ENCODE results near the gene UGT2B10.
"Not testable (repeated sequence)": the region's sequence is repeated elsewhere in the genome, so short reads cannot be mapped to it uniquely, and the experiment has no call there.

The UGT2B10 gene

GRCh38 chr4:68815617-68816409, at the start of gene UGT2B10:
TSS of gene UGT2B10 (plus strand) at chr4:68815994. CDS start at chr4:68816020, 26 bp downstream.
- DNase-seq (ENCODE audit: low spot score) = not testable (repeated sequence)

- DNase-seq (ENCODE audit: low spot score) = not testable (repeated sequence)
Measured at GRCh38 chr4:68771836-68772235, 44.0 kb upstream of the UGT2B10 start.

DNA sequence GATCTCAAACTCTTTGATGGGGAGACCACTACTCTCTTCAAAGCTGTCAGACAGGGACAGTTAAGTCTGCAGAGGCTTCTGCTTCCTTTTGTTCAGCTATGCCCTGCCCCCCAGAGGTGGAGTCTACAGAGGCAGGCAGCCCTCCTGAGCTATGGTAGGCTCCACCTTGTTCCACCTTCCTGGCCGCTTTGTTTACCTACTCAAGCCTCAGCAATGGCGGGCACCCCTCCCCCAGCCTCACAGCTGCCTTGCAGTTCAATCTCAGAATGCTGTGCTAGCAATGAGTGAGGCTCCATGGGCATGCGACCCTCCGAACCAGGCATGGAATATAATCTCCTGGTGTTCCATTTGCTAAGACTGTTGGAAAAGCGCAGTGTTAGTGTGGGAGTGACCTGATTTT, 42.1 kb upstream of the UGT2B10 start:
- no peak for DNase-seq (ENCODE audit: low spot score)

- no peak for DNase-seq (ENCODE audit: low spot score)
Measured at GRCh38 chr4:68780232-68780631, 35.6 kb upstream of the UGT2B10 start.

- DNase-seq (ENCODE audit: low spot score) = no peak
Measured at GRCh38 chr4:68797048-68797447, 18.7 kb upstream of the UGT2B10 start.

DNA sequence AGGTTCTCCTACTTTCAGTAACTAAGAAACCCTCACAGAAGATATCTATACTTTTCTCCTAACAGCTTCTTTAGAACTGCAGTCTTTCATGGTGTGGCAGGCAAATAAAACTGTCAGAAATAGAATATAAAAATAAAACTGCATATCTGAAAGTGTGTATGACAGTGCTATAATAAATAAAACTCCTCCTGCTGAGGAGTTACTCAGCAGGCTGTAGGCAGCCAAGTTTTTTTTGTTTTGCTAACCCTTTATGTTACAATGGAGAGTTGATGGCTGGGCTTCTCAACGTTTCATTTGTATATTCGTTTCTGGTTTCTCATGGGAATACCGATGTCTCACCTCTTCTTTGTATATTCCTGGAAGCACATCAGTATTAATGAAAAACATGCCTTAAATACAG, 18.2 kb upstream of the UGT2B10 start:
- no peak for DNase-seq (ENCODE audit: low spot score)

DNA sequence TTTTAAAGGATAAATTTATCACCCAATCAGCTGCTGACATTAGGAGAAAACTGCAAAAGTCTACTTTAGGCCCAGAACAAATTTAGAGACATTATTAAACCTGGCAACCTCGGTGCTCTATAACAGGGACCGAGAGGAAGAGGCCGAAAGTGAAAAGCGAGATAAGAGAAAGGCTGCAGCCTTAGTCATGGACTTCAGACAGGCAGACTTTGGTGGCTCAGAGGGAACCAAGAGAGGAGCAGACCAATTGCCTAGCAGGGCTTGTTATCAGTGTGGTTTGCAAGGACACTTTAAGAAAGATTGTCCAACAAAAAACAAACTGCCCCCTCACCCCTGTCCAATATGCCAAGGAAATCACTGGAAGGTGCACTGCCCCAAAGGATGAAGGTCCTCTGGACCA, 12.8 kb upstream of the UGT2B10 start:
- no peak for DNase-seq (ENCODE audit: low spot score)

GRCh38 chr4:68808060-68808459, 7.7 kb upstream of the UGT2B10 start:
- DNase-seq (ENCODE audit: low spot score) = no peak

- no peak for DNase-seq (ENCODE audit: low spot score)
Measured at GRCh38 chr4:68810919-68811318, 4.9 kb upstream of the UGT2B10 start.

DNA sequence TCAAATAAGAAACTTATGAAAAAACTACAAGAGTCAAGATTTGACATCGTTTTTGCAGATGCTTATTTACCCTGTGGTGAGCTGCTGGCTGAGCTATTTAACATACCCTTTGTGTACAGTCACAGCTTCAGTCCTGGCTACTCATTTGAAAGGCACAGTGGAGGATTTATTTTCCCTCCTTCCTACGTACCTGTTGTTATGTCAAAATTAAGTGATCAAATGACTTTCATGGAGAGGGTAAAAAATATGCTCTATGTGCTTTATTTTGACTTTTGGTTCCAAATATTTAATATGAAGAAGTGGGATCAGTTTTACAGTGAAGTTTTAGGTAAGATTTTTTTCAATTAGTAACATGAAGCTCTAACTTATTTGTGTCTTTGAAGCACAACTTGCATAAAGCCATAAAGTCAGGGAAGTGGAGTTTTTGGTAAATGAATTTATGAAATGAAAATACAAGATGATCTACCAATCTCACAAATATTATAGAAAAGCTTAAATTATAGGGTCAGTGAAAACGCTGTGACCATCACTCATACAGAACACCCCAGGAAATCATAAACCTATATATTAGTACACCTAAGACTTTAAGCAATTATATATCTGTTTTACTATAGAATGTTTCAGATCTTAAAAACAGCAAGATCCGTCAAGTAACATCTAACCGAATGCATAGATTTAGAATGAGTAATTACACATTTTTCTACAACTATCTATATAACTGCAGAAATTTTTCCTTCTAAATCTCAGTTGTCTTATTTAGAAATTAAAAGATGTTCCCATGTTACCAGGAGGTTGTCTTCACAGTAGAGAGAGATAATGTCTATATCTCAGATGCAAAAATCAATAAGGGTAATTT, 844 bp downstream of the UGT2B10 start:
- DNase-seq (ENCODE audit: low spot score) = not testable (repeated sequence)

GRCh38 chr4:68817386-68817785, 1.6 kb downstream of the UGT2B10 start:
- no peak for DNase-seq (ENCODE audit: low spot score)

GRCh38 chr4:68818030-68818462, 2.3 kb downstream of the UGT2B10 start:
- DNase-seq (ENCODE audit: low spot score) = not testable (repeated sequence)

GRCh38 chr4:68831642-68832041, 15.8 kb downstream of the UGT2B10 start:
- DNase-seq (ENCODE audit: low spot score) = no peak

- DNase-seq (ENCODE audit: low spot score) = no peak
Measured at GRCh38 chr4:68850293-68850692, 34.5 kb downstream of the UGT2B10 start.

DNA sequence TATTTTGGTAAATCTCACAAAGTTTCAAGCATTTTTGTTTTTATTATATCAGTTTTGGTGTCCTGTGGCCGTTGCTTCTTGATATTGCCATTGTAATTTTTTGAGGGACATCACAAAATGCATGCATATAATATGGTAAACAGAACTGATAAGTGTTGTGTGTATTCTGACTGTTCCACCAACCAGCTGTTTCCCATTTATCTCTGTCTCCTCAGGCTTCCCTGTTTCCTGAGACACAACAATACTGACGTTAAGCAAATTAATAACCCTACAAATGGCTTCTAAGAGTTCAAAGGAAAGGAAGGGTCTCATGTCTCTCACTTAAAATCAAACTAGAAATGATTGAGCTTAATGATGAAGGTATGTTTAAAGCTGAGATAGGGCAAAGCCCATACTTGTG, 40.0 kb downstream of the UGT2B10 start:
- DNase-seq (ENCODE audit: low spot score) = no peak

DNA sequence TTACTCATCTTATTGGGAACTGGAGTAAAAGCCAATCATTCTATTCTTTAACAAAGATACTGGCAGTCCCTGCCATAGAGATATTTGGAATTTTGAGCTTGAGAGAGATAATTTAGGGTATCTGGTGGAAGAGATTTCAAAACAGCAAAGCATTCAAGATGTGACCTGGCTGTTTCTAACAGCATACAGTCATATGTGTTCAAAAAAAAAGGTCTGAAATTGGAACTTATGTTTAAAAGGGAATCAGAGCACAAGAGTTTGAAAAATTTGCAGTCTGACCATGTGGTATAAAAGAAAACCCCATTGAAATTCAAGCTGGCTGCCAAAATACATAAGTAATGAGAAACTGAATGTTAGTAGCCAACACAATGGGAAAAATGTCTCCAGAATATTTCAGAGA, 42.2 kb downstream of the UGT2B10 start:
- DNase-seq (ENCODE audit: low spot score) = no peak

- no peak for DNase-seq (ENCODE audit: low spot score)
Measured at GRCh38 chr4:68859655-68860054, 43.9 kb downstream of the UGT2B10 start.

DNA sequence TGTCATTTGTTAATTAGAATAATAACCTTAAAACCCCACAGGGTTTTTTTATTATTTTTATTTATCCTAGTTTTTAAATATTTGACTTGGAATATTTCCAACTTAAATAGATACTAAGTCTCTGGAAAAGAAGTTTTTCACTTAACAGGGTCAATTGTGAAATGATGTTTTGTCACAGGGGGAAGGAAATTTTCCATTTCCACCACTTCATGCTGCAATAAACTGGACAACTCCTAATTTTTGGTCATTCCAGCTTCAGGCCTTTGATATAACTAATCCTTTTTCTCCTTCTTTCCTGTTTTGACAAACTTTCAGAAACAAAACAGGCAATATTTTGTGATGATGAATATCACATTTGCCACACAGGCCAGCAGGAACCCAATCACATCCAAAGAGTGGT, 45.3 kb downstream of the UGT2B10 start:
- DNase-seq (ENCODE audit: low spot score) = no peak

DNA sequence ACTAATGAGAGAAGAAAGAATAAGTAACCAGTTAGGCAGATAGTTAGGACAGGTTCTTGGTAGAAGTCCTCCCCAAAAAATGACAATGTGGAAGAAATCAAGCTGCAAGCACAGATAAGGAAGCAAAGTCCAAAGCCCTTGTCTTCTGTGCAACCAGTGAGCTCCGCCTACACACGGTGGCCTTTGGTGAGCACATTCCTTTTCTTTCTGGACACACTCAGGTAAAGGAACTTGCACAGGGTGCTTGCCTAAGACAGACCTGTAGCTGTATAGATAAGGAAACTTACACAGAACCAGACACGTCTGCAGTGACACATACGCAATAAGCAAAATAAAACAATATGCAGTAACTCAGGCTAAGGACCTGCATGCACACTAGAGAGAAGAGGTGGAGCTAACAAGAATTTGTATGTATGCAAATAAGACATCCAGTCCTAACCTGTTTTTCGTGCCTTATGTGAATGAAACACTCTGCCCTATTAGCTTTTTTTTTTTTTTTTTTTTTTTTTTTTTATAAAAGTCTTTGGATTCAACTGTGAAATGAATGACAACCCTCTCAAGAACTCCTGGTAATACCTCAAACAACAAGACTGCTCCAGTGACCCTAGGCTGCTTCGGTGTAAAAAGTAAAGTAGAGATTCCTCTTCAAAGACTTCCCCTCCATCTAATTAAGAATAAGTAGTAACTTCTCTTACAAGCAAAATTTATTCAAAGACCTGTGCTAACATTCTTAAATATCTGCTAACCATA, 48.8 kb downstream of the UGT2B10 start:
- no peak for DNase-seq (ENCODE audit: low spot score)

DNA sequence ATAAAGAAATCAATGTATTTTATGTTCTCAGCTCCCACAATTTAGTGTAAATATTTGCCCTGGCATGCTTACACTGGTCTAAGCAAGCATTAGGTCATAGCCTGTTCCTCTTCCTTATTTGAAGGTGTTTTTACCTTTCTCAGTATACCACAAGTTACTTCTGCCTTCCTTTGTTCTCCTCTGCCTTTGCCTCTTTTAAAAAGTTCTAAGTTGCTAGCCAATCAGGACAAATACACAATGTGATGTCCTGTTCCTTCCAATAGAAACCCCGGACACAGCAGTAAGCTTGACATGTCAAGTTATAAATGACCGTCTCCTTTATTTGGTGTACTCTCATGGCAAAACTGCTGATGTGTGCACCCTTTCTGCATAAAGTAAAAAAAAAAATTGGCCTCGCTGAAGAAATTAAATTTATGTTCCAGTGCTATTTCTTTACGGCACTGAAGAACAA, 49.4 kb downstream of the UGT2B10 start:
- DNase-seq (ENCODE audit: low spot score) = no peak

DNA sequence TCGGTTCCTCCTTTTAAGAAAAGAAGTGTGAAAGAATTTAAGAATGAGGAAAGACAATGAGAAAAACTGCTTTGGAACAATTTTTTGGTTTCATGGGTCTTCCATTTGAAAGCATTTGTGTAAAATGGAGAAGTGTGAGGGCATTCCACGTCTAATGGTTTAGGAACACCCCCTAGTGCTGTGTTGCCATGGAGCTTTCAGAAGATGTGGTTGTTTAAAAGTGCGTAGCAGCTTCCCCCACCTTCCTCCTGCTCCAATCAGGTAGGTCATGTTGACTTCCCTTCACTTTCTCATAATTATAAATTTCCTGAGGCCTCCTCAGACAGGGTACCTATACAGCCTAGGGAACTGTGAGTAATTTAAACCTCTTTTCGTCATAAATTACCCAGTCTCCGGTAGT, 50.0 kb downstream of the UGT2B10 start:
- no peak for DNase-seq (ENCODE audit: low spot score)

GRCh38 chr4:68869274-68869773, 53.5 kb downstream of the UGT2B10 start:
- DNase-seq (ENCODE audit: low spot score) = no peak
